ENCODE data around the gene DCAF5.

GRCh38 chr14:69066396-69067171 is 86.3 kb downstream of the DCAF5 start:
- TF ChIP-seq, protein P1, sequence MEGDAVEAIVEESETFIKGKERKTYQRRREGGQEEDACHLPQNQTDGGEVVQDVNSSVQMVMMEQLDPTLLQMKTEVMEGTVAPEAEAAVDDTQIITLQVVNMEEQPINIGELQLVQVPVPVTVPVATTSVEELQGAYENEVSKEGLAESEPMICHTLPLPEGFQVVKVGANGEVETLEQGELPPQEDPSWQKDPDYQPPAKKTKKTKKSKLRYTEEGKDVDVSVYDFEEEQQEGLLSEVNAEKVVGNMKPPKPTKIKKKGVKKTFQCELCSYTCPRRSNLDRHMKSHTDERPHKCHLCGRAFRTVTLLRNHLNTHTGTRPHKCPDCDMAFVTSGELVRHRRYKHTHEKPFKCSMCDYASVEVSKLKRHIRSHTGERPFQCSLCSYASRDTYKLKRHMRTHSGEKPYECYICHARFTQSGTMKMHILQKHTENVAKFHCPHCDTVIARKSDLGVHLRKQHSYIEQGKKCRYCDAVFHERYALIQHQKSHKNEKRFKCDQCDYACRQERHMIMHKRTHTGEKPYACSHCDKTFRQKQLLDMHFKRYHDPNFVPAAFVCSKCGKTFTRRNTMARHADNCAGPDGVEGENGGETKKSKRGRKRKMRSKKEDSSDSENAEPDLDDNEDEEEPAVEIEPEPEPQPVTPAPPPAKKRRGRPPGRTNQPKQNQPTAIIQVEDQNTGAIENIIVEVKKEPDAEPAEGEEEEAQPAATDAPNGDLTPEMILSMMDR (IDR thresholded peaks at IDR 0.05): no peak
- TF ChIP-seq POLR2A (IDR thresholded peaks at IDR 0.05) (no peak), POLR2AphosphoS5 (IDR thresholded peaks at IDR 0.05) (no peak)

All from transverse colon (tissue), 4 donors.